Measurements from ENCODE around the gene KIAA1586.

- TF ChIP-seq POLR2A (IDR thresholded peaks at IDR 0.05) (no peak), EP300 (IDR thresholded peaks at IDR 0.05) (no peak)
These were observed 28.6 kb downstream of the KIAA1586 start for GRCh38 chr6:57075092-57075491.
